HCT116 (cell line): Measurements from ENCODE around the gene GALNT11. TPM values are rescaled to one million over a fixed set of nuclear protein-coding genes. Genes with fewer than 3 reads are reported as not detected.

Experiments
- ATAC-seq: fragments of 200-7000 bp; cut with Tn5 transposase; 2 replicates; pipeline ENCODE4 v1.9.1; 2020; ENCODE audit warnings: mild to moderate bottlenecking, moderate library complexity
- BruUV-seq: library from RNA; stranded (reverse); fragments of 400-500 nt; replicated peaks from 2 replicates; lab custom pipeline; 2021; lab: Mats Ljungman, UMichigan
- CTCF ChIA-PET: fragments of 300-600 bp; sonication (Branson Sonifier 250); formaldehyde crosslinking; loops from one replicate; lab custom pipeline; 2021; ENCODE audit warnings: antibody characterized with exemption; lab: Charles Lee
- POLR2A ChIA-PET: fragments of 300-600, 350-600 bp; sonication (Branson Sonifier 250); formaldehyde crosslinking; loops from one replicate; lab custom pipeline; 2021; ENCODE audit warnings: antibody characterized with exemption; lab: Charles Lee
- RAD21 ChIA-PET, 2 experiments: fragments of 300-600 bp; sonication (Branson Sonifier 250); formaldehyde crosslinking; loops; one replicate each; lab custom pipeline; 2023; ENCODE audit warnings: low total read pairs in 2 of 2; ENCODE audit not compliant: uncharacterized antibody in 2 of 2, unreplicated experiment in 2 of 2, low non-redundant PET in 1 of 2; lab: Charles Lee
- DNase-seq: peaks from one replicate; pipeline ENCODE4 v3.0.0-alpha.2; 2010; ENCODE audit warnings: low read depth, low spot score
- H2AFZ ChIP-seq: fragments of 200-600 bp; shearing (Covaris generic), sonication (generic); 2 replicates; pipeline ENCODE4 v1.6.1; 2017; ENCODE audit warnings: low read depth, mixed run types, mixed read lengths, antibody characterized with exemption, low read length; ENCODE audit not compliant: poor library complexity, severe bottlenecking
- H3K27ac ChIP-seq: 2 replicates; pipeline ENCODE4 v1.5.1; 2012; ENCODE audit warnings: low read depth, low read length
- H3K27me3 ChIP-seq: fragments of 200-600 bp; sonication (generic); 2 replicates; pipeline ENCODE4 v1.6.1; 2016; ENCODE audit warnings: mixed run types, low read length, mixed read lengths; ENCODE audit not compliant: insufficient read depth
- H3K36me3 ChIP-seq, 2 experiments: fragments of 200-500 bp in 1 of 2; fragments of 200-600 bp in 1 of 2; sonication (Bioruptor generic) in 1 of 2; sonication (generic) in 1 of 2; 2 replicates each; pipeline versions ENCODE4 v1.5.1 to v1.6.1; 2014 to 2016; ENCODE audit warnings: low read length in 2 of 2, inconsistent platforms in 1 of 2, mixed read lengths in 1 of 2, mixed run types in 1 of 2; ENCODE audit not compliant: insufficient read depth in 2 of 2, control insufficient read depth in 1 of 2
- H3K4me1 ChIP-seq, 2 experiments: fragments of 200-600 bp in 1 of 2; sonication (generic) in 1 of 2; 2 replicates each; pipeline versions ENCODE4 v1.5.1 to v1.6.1; 2012 to 2017; ENCODE audit warnings: low read length in 2 of 2, inconsistent platforms in 1 of 2, mild to moderate bottlenecking in 1 of 2, mixed read lengths in 1 of 2, mixed run types in 1 of 2, moderate library complexity in 1 of 2; ENCODE audit not compliant: insufficient read depth in 2 of 2, control insufficient read depth in 1 of 2
- H3K4me2 ChIP-seq: fragments of 200-600 bp; sonication (generic); 2 replicates; pipeline ENCODE4 v1.6.1; 2017; ENCODE audit warnings: mixed run types, low read length, mixed read lengths
- H3K4me3 ChIP-seq, 2 experiments: fragments of 200-600 bp in 1 of 2; sonication (generic) in 1 of 2; replicated peaks in 1 of 2; 2 replicates each; pipeline ENCODE4 v1.5.1; 2011 to 2016; ENCODE audit warnings: low read length in 2 of 2, control low read depth in 1 of 2, low read depth in 1 of 2, mild to moderate bottlenecking in 1 of 2, mixed read lengths in 1 of 2, mixed run types in 1 of 2
- H3K79me2 ChIP-seq: fragments of 200-600 bp; sonication (generic); 2 replicates; pipeline ENCODE4 v1.6.1; 2017; ENCODE audit warnings: mild to moderate bottlenecking, mixed run types, low read length, moderate library complexity, mixed read lengths; ENCODE audit not compliant: insufficient read depth
- H3K9ac ChIP-seq: fragments of 200-600 bp; sonication (generic); 2 replicates; pipeline ENCODE4 v1.6.1; 2016; ENCODE audit warnings: low read length, mixed read lengths
- H3K9me2 ChIP-seq: fragments of 200-600 bp; sonication (generic), shearing (Covaris generic); 2 replicates; pipeline ENCODE4 v1.6.1; 2017; ENCODE audit warnings: mixed run types, mild to moderate bottlenecking, moderate library complexity; ENCODE audit not compliant: insufficient read depth
- H3K9me3 ChIP-seq, 2 experiments: fragments of 200-500 bp in 1 of 2; fragments of 200-600 bp in 1 of 2; sonication (Bioruptor generic) in 1 of 2; sonication (generic) in 1 of 2; 2 replicates each; pipeline ENCODE4 v1.6.1; 2014 to 2017; ENCODE audit warnings: low read length in 2 of 2, mixed read lengths in 2 of 2, inconsistent platforms in 1 of 2, low read depth in 1 of 2, mild to moderate bottlenecking in 1 of 2, mixed run types in 1 of 2, moderate library complexity in 1 of 2; ENCODE audit not compliant: control insufficient read depth in 1 of 2, insufficient read depth in 1 of 2
- H4K20me1 ChIP-seq: fragments of 200-600 bp; sonication (generic), shearing (Covaris generic); 2 replicates; pipeline ENCODE4 v1.6.1; 2017; ENCODE audit warnings: mixed run types, mild to moderate bottlenecking, moderate library complexity; ENCODE audit not compliant: insufficient read depth
- CEBPB ChIP-seq: IDR thresholded peaks from 2 replicates; pipeline ENCODE4 v1.6.1; 2012; ENCODE audit warnings: low read depth
- EGR1 ChIP-seq: IDR thresholded peaks from 2 replicates; pipeline ENCODE4 v1.6.1; 2012; ENCODE audit warnings: low read depth
- EZH2 ChIP-seq: fragments of 200-600 bp; sonication (generic); IDR thresholded peaks from 2 replicates; pipeline ENCODE4 v1.6.1; 2017; ENCODE audit warnings: antibody characterized with exemption, mixed run types
- EZH2phosphoT487 ChIP-seq: fragments of 200-600 bp; IDR thresholded peaks from 2 replicates; pipeline ENCODE4 v1.6.1; 2018; ENCODE audit warnings: antibody characterized with exemption, borderline replicate concordance
- JUND ChIP-seq: IDR thresholded peaks from 2 replicates; pipeline ENCODE4 v1.6.1; 2012
- POLR2A ChIP-seq: IDR thresholded peaks from 2 replicates; pipeline ENCODE4 v1.7.0; 2011; ENCODE audit warnings: borderline replicate concordance; ENCODE audit not compliant: insufficient read depth, insufficient read length; ENCODE audit errors: extremely low read depth
- POLR2AphosphoS5 ChIP-seq: IDR thresholded peaks from 2 replicates; pipeline ENCODE4 v1.6.1; 2011; ENCODE audit warnings: mild to moderate bottlenecking, low read depth, low read length, moderate library complexity
- RAD21 ChIP-seq: IDR thresholded peaks from 2 replicates; pipeline ENCODE4 v1.6.1; 2012; ENCODE audit warnings: low read depth, mild to moderate bottlenecking
- SP1 ChIP-seq: IDR thresholded peaks from 2 replicates; pipeline ENCODE4 v1.6.1; 2012; ENCODE audit warnings: low read depth
- SRF ChIP-seq: IDR thresholded peaks from 2 replicates; pipeline ENCODE4 v1.6.1; 2012; ENCODE audit warnings: low read depth
- ZFX ChIP-seq: fragments of 450-650 bp; IDR thresholded peaks from 2 replicates; pipeline ENCODE4 v1.6.1; 2017
- ZNF274 ChIP-seq: fragments of 200-500 bp; sonication (Bioruptor generic); IDR thresholded peaks from 2 replicates; pipeline ENCODE4 v1.6.1; 2014; ENCODE audit warnings: mild to moderate bottlenecking, low read depth, low read length, inconsistent platforms
- intact Hi-C: fragments of 100-400 bp; cut with micrococcal nuclease; formaldehyde crosslinking; loops from 2 replicates; pipeline ENCODE4 v1.10.0; 2022
- total RNA-seq: library from RNA; stranded (reverse); gene quantifications from one replicate; pipeline ENCODE4 v1.2.1, GENCODE V29; 2021; ENCODE audit not compliant: unreplicated experiment
- TF ChIP-seq, protein P1 (sequence below): IDR thresholded peaks from 2 replicates; pipeline ENCODE4 v1.6.1; 2011; ENCODE audit warnings: mild to moderate bottlenecking, low read length, moderate library complexity; ENCODE audit not compliant: insufficient replicate concordance; ENCODE audit errors: extremely low read depth
- TF ChIP-seq, protein P2 (sequence below): IDR thresholded peaks from 2 replicates; pipeline ENCODE4 v1.6.1; 2012; ENCODE audit warnings: low read depth
- TF ChIP-seq, protein P3 (sequence below), 3 experiments: fragments of 200-600 bp in 1 of 3; sonication (generic) in 1 of 3; IDR thresholded peaks in 2 of 3; conservative IDR thresholded peaks in 1 of 3; 2 replicates each; pipeline ENCODE4 v1.5.1; 2012 to 2017; ENCODE audit warnings: low read depth in 2 of 3, low read length in 2 of 3, antibody characterized with exemption in 1 of 3, borderline replicate concordance in 1 of 3, control low read depth in 1 of 3, mild to moderate bottlenecking in 1 of 3, mixed read lengths in 1 of 3, mixed run types in 1 of 3, moderate library complexity in 1 of 3; ENCODE audit not compliant: insufficient read depth in 1 of 3

GALNT11 gene
- total RNA-seq, 1 experiment from 2014 or later: 28.9 TPM

- POLR2A ChIA-PET: no interaction called here
- no peaks in the 10 kb centered on the region for H3K9me2 ChIP-seq
- no peak overlapping the region for H3K27ac ChIP-seq
- H3K4me2 ChIP-seq: no peak overlapping the region
- no peak overlapping the region for H3K9ac ChIP-seq
- peaks cover 3 to 24% of the 10 kb centered on the region in 2 experiments; a peak in 3 of 4 replicates for H3K36me3 ChIP-seq
- H2AFZ ChIP-seq: no peak overlapping the region
- no peak for ATAC-seq
- RAD21 ChIA-PET: no interaction called here
- no peak for TF ChIP-seq SP1
- no peak for TF ChIP-seq EZH2
- no peak for TF ChIP-seq JUND
- TF ChIP-seq, protein P1, sequence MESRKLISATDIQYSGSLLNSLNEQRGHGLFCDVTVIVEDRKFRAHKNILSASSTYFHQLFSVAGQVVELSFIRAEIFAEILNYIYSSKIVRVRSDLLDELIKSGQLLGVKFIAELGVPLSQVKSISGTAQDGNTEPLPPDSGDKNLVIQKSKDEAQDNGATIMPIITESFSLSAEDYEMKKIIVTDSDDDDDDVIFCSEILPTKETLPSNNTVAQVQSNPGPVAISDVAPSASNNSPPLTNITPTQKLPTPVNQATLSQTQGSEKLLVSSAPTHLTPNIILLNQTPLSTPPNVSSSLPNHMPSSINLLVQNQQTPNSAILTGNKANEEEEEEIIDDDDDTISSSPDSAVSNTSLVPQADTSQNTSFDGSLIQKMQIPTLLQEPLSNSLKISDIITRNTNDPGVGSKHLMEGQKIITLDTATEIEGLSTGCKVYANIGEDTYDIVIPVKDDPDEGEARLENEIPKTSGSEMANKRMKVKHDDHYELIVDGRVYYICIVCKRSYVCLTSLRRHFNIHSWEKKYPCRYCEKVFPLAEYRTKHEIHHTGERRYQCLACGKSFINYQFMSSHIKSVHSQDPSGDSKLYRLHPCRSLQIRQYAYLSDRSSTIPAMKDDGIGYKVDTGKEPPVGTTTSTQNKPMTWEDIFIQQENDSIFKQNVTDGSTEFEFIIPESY: no peak
- TF ChIP-seq, protein P2, sequence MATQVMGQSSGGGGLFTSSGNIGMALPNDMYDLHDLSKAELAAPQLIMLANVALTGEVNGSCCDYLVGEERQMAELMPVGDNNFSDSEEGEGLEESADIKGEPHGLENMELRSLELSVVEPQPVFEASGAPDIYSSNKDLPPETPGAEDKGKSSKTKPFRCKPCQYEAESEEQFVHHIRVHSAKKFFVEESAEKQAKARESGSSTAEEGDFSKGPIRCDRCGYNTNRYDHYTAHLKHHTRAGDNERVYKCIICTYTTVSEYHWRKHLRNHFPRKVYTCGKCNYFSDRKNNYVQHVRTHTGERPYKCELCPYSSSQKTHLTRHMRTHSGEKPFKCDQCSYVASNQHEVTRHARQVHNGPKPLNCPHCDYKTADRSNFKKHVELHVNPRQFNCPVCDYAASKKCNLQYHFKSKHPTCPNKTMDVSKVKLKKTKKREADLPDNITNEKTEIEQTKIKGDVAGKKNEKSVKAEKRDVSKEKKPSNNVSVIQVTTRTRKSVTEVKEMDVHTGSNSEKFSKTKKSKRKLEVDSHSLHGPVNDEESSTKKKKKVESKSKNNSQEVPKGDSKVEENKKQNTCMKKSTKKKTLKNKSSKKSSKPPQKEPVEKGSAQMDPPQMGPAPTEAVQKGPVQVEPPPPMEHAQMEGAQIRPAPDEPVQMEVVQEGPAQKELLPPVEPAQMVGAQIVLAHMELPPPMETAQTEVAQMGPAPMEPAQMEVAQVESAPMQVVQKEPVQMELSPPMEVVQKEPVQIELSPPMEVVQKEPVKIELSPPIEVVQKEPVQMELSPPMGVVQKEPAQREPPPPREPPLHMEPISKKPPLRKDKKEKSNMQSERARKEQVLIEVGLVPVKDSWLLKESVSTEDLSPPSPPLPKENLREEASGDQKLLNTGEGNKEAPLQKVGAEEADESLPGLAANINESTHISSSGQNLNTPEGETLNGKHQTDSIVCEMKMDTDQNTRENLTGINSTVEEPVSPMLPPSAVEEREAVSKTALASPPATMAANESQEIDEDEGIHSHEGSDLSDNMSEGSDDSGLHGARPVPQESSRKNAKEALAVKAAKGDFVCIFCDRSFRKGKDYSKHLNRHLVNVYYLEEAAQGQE: no peak
- TF ChIP-seq CEBPB: no peak
- TF ChIP-seq ZFX: no peak
- TF ChIP-seq, protein P3, sequence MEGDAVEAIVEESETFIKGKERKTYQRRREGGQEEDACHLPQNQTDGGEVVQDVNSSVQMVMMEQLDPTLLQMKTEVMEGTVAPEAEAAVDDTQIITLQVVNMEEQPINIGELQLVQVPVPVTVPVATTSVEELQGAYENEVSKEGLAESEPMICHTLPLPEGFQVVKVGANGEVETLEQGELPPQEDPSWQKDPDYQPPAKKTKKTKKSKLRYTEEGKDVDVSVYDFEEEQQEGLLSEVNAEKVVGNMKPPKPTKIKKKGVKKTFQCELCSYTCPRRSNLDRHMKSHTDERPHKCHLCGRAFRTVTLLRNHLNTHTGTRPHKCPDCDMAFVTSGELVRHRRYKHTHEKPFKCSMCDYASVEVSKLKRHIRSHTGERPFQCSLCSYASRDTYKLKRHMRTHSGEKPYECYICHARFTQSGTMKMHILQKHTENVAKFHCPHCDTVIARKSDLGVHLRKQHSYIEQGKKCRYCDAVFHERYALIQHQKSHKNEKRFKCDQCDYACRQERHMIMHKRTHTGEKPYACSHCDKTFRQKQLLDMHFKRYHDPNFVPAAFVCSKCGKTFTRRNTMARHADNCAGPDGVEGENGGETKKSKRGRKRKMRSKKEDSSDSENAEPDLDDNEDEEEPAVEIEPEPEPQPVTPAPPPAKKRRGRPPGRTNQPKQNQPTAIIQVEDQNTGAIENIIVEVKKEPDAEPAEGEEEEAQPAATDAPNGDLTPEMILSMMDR (IDR thresholded peaks at IDR 0.05 in 2 of 3, conservative IDR thresholded peaks at IDR 0.05 in 1 of 3; ENCODE audit: borderline replicate concordance in 1 of 3, insufficient read depth in 1 of 3, low read depth in 2 of 3, low read length in 2 of 3): no peak
- no peak for TF ChIP-seq EZH2phosphoT487
- no peak for TF ChIP-seq EGR1
- TF ChIP-seq RAD21: no peak
- TF ChIP-seq POLR2AphosphoS5: no peak
- TF ChIP-seq SRF: no peak
- no peak for TF ChIP-seq ZNF274
- no peak for TF ChIP-seq POLR2A
- CTCF ChIA-PET: no interaction called here
- H3K9me3 ChIP-seq: no peaks in the 10 kb centered on the region
- H3K4me1 ChIP-seq: no peaks in the 10 kb centered on the region
- intact Hi-C loops: no loop called here
- H3K4me3 ChIP-seq: no peak overlapping the region
- H3K79me2 ChIP-seq: no peaks in the 10 kb centered on the region
- BruUV-seq: no TSS peak
- no peaks in the 10 kb centered on the region for H3K27me3 ChIP-seq
- H4K20me1 ChIP-seq: no peaks in the 10 kb centered on the region
- DNase-seq: no peak
Observed at GRCh38 chr7:152126741-152127140, 101.3 kb downstream of the GALNT11 start.
